OCI-M1 (cell line): ENCODE measurements around the gene FGGY.

Experiments
- DNase-seq: peaks from one replicate; lab custom pipeline; 2025; lab: John Stamatoyannopoulos, UW

The FGGY gene

GRCh38 chr1:59315529-59316463, 18.9 kb downstream of the FGGY start:
- no peak for DNase-seq

- DNase-seq, result no peak
These were observed 19.7 kb downstream of the FGGY start for GRCh38 chr1:59316497-59317128.

GRCh38 chr1:59317343-59317742, 20.4 kb downstream of the FGGY start:
- DNase-seq, result no peak

- DNase-seq, result no peak
These were observed 20.9 kb downstream of the FGGY start for GRCh38 chr1:59317780-59318179.

GRCh38 chr1:59318271-59318860, 21.5 kb downstream of the FGGY start:
- DNase-seq, result no peak

- DNase-seq, result no peak
These were observed 25.5 kb downstream of the FGGY start for GRCh38 chr1:59322394-59322793.

GRCh38 chr1:59322814-59323213, 25.9 kb downstream of the FGGY start:
- no peak for DNase-seq

- no peak for DNase-seq
These were observed 27.0 kb downstream of the FGGY start for GRCh38 chr1:59323879-59324278.

GRCh38 chr1:59328353-59328752, 31.5 kb downstream of the FGGY start:
- DNase-seq, result no peak

- DNase-seq, result no peak
These were observed 32.6 kb downstream of the FGGY start for GRCh38 chr1:59329412-59330053.

- DNase-seq, result no peak
These were observed 35.1 kb downstream of the FGGY start for GRCh38 chr1:59331686-59332620.

GRCh38 chr1:59332983-59333382, 36.1 kb downstream of the FGGY start:
- DNase-seq, result no peak

- no peak for DNase-seq
These were observed 36.9 kb downstream of the FGGY start for GRCh38 chr1:59333626-59334277.

- no peak for DNase-seq
These were observed 43.8 kb downstream of the FGGY start for GRCh38 chr1:59340411-59341307.

GRCh38 chr1:59342801-59343575, 46.1 kb downstream of the FGGY start:
- DNase-seq, result no peak

GRCh38 chr1:59343576-59343840, 46.6 kb downstream of the FGGY start:
- no peak for DNase-seq

GRCh38 chr1:59345221-59345620, 48.3 kb downstream of the FGGY start:
- no peak for DNase-seq

GRCh38 chr1:59346429-59346828, 49.5 kb downstream of the FGGY start:
- no peak for DNase-seq

GRCh38 chr1:59349101-59349500, 52.2 kb downstream of the FGGY start:
- DNase-seq, result no peak
